ENCODE results near the gene EXOC4.

EXOC4 gene

GRCh38 chr7:133501771-133502170, 248.9 kb downstream of the EXOC4 start:
- DNase-seq, result no peak

DNA sequence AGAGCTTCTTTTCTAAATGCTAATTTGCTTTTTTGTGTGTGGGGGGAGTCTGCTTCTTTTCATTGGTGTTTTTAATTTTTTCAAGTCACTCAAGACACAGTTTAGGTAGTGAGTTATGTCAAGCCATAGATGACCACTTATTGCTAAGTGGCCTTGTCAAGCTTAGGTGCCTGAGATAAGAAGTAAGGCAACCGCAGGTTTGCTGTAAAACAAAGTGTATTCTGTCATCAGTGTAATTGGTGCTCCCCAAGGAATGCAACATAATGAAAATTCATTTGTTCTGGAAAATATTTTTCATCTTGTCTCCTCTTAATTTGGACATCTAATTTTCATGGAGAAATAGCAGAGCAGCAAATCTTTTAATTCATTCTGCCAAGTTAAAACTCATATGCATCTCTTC, 249.6 kb downstream of the EXOC4 start:
- no peak for DNase-seq

DNA sequence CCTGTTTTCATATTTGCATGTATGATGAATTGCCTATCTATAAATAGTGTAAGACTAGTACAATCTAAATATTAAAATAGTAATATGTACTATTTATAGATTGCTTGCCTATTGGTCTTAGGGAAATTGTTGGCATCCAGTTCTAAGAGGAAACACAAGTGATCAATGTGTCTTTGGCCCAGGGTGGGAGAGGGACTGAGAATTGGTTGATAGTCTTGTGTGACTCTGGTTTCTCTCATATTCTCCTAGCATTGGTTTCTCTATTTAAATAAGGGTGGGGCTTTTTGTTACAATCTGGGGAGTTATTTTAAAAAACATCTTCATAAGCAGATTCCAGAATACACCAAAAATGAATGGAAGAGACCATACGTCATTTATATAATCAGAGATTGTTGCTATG, 250.1 kb downstream of the EXOC4 start:
- DNase-seq, result no peak

DNA sequence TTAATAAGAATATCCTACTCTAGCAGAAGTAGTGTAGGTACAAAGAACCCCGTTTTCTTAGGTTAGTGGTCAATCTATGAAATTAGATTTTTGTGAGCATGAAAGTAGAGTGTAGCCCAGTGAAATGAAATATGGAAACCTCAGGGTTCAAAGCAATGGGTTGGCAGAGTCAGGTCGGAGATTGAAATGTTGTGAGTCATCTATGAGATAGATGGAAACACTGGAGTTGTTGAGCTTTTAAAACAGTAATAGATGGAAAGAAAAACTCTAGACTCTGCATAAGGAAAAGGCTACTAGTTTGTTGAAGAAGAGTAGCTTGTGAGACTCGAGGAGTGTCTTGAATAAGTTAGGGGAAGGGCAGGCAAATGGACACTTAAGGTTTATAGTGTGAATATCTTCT, 251.9 kb downstream of the EXOC4 start:
- no peak for DNase-seq

DNA sequence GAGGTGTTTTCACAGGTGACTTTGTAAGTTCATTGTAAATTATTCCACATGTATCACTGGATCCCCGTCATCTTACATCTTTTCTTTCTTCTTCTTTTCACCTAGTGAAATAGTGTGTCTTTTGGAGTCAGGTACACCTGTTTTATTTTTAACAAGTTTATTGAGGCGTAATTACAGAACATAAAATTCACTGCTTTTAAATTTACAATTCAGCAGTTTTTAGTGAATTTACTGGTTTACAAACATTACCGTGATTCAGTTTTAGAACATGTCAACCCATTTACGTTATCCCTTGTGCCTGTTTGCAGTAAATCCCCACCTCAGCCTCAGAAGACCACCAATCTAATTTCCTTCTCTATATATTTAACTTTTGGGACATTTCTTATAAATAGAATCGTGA, 256.9 kb downstream of the EXOC4 start:
- DNase-seq, result no peak

GRCh38 chr7:133510326-133511055, 257.6 kb downstream of the EXOC4 start:
- no peak for DNase-seq

- no peak for DNase-seq
These were observed 258.4 kb downstream of the EXOC4 start for GRCh38 chr7:133511252-133511651.

DNA sequence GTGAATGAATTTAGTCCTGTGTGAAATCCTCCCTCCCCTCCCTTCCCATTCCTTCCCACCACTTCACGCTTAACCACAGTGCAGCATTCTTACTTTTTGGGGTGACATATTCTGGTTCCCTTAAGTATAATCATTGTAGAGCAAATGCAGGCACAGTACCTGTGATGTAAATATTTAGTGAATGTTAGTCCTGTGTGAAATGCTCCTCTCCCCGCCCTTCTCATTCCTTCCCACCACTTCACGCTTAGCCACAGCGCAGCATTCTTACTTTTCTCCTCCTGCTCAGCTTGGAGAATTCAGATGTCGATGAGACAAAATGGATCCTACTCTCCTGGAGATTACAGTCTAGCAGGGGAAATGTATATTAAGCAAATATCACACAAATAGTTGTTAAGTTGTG, 258.8 kb downstream of the EXOC4 start:
- no peak for DNase-seq

- DNase-seq, result no peak
These were observed 259.7 kb downstream of the EXOC4 start for GRCh38 chr7:133512560-133512959.

DNA sequence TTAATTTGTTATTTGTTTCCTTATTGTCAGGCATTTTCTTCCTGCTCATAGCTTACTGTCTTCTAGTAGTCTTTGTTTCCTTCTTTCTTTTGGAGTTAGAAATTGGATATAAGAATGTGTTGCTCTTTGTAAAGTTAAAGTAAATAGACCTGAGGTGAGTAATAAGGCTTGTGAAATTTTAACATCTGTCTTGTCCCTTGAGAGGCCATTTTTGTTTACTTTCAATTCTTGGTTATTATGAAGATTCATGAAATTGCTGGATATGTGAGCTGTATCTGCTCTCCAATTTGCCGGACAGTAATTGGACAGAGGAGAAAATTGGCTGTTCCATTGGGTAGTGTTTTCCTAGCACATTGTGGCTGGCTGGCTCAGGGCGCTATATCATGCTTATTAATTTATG, 260.7 kb downstream of the EXOC4 start:
- DNase-seq, result no peak

DNA sequence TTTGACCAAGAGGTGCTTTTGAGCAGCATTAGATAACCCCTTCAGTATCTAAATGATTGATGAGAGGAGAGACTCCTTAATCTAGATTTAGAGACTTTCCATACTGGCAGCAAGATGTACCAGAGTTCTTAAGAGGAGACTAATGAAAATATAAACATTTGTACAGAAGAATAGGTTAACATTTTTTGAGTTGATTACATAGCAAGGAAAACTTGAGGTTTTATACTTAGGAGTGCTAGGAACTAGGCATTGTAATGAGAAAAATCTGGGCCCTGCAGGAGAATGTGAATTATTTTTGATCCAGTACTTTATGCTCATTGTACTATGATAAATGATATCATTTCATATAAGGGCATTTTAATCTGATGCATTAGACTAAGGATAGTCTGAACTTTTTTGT, 261.7 kb downstream of the EXOC4 start:
- no peak for DNase-seq

- no peak for DNase-seq
These were observed 264.9 kb downstream of the EXOC4 start for GRCh38 chr7:133517766-133518165.

- no peak for DNase-seq
These were observed 265.8 kb downstream of the EXOC4 start for GRCh38 chr7:133518718-133519117.

DNA sequence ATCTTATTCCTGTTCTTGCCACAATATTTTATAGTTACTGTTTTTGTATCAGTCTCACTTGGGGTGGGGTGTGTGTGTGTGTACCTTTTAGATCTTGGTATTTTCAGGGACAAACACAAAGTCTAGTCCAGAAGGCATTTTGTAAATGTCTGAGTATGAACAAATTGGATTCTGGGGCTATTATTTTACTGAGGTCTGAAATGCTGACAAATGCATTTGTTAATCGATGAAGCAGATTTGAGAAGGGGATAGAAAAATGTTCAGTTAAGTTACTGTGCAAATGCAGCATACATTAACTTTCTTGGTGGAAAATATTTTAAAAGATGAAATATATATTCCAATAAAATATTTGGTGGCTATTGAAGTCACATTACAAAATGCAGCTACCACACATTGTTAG, 267.4 kb downstream of the EXOC4 start:
- DNase-seq, result no peak

GRCh38 chr7:133522501-133522900, 269.6 kb downstream of the EXOC4 start:
- DNase-seq, result no peak

DNA sequence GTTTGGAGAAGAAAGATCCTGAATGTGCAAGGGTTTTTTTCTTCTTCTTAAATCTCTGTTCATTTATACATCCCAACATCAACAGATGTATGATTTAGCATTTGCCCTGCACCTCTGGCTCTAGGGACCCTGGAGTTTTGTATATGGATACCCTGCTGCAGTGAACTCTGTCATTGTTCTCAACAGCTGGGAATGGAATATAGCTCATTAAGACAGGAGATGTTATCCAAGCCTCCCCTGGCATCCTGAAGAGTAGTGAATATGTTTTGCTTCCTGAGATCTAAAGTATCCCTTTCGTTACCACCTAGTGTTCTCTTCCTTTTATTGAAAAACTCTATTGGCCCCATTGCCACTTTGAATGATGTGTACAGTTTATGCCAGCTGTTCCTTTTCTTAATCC, 275.9 kb downstream of the EXOC4 start:
- DNase-seq, result peak; percentile 7

- peak; percentile 7 for DNase-seq
These were observed 277.0 kb downstream of the EXOC4 start for GRCh38 chr7:133529861-133530260.

GRCh38 chr7:133530682-133531081, 277.8 kb downstream of the EXOC4 start:
- DNase-seq, result no peak

DNA sequence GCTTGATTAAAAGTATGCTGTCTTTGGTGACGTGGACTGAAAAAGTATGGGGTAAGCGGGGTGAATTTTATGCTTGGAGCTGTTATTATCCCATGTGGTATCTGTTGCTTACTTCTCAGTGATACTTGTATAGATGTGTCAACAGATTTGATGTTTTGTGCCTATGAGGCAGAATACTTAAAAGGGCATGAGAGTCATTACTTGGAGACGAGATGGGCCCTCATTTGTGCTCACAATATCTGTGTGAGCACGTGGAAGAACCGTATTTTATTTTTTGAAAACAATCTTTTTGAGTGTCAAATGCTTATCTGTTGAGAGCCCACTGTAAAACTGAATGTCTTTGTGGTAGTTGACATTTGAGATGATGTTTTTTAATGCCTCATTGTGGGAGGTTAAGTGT, 281.9 kb downstream of the EXOC4 start:
- DNase-seq, result no peak

DNA sequence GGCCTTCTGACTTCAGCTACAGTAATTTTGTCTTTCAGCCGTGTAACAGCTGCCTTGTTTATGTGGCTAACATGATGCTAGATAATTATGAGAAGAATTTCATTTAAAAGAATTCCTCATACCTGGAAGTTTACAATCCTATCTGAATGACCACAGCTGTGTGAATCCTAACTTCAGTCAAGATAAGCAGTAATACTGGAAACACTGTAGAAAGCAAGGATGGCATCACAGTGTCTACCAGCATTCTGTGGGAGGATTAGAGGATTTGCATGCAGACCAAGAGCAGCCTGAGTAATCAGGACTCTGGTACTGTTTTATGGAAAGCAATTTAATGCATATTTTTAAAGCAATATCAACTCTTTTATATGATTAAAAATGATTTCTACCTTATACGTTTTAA, 282.4 kb downstream of the EXOC4 start:
- DNase-seq, result no peak

GRCh38 chr7:133536450-133536849, 283.6 kb downstream of the EXOC4 start:
- no peak for DNase-seq

GRCh38 chr7:133539016-133539415, 286.1 kb downstream of the EXOC4 start:
- DNase-seq, result no peak

GRCh38 chr7:133540096-133540860, 287.4 kb downstream of the EXOC4 start:
- no peak for DNase-seq

DNA sequence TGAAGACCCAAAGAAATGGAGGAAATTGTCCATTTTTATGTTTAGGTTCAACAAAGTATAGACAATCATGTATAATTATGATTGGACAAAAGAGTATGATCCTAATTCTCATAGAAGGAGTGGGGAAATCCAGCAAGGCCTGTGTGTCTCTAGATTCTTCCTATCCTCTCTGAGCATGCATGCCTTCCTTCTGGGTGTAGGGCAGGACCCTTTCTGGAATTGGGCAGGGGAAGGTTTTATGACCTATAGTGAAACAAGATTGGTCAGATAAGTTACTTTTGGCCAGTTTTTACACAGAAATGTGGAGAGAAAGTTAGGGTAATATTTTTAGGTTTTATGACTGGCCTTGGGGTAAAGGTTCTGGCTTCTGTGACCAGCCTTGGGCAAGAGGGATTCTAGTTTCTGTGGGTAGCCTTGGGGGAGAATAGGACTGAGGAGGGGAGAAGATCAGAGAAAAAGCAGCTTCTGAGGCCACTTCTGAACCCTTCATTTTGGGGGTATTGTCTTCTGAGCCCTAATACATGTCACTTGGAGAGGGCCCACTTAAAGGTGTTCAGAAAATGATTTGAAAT, 289.4 kb downstream of the EXOC4 start:
- no peak for DNase-seq

Data from NCI-H524 treated with DMSO at 0.1 percent for 48 hours (cell line).